Hematopoietic multipotent progenitor cell (in vitro differentiated cells): Measurements from ENCODE around the gene ABCB11. TPM values are rescaled to one million over a fixed set of nuclear protein-coding genes. Genes with fewer than 3 reads are reported as not detected.

Experiments used
- DNase-seq, 3 donors: peaks; one replicate each; pipeline ENCODE4 v3.0.0-alpha.2; 2011 to 2015; ENCODE audit warnings: low read depth in 2 of 3, low spot score in 2 of 3
- total RNA-seq: library from RNA; depleted of rRNA; stranded (reverse); fragments of >200 nt; gene quantifications from one replicate; pipeline ENCODE4 v1.2.3, GENCODE V29; 2012

Gene ABCB11
- total RNA-seq, 1 donor: 0.27 TPM

DNA sequence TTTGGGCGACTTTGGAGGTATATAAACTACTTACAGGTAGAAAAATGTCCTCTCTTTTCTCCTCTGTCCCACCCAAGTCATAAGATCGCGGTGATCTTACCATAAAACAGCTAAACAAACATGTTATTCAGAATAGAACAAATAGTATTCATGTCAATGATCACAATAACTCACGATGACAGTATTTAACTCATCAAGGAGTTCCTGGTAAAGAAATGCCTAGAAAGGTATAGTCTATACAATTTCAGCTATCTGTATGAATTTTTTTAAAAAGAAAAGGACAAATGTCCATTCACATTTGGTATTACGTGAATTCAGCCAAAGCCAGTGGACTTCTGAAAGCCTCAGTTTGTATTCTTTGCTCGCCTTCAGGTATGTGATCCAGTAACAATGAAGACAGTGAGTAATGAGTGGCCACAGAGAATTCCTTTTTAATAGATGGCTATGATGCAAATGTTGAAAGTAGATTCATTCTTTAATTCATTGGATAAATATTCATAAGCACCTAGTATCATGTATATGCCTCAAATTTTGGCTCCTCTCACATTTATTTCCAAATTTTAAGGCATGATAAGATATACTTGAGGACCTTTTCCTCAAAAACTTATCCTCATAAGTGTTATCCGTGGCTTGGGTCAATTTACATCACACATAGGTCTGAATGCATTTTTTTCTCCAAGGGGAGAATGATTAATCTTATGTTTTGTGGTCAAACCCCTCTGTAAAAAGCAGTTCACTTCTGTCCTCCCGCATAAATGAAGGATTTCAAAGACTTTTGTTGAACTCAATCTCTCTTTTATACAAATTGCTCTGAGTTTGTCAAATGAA lies 20.3 kb downstream of the ABCB11 start:
- no peak for DNase-seq

DNA sequence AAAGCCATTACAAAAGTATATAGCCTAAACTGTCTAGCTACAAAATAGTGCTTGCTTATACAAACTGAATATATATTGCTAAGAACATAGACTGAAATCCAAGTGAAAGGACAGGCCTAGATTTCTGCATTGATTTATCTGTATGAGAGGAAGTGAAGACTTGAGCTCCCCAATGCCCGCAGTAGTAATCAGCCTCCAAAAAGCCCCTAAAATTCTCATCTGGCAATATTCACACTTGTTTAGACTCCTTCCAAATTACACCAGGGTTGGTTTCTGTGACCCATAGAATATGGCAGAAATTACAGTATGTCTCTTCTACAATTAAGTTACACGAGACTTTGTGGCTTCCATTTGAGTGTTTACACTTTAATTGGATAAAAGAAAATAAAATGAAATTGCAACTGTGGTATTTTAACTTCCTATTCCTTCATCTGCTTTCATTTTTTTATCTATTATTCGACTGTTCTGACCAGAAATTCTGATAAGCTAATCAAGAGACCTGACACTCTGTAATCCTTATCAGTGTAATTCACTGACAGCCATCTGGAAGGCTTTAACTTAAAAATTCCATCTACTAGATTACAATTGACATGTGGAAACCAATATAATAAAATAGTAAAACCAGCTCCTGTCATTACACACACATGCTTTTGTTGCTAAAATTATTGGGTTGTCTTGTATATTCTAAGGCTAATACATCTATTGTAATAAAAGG lies 21.1 kb downstream of the ABCB11 start:
- no peak for DNase-seq

DNA sequence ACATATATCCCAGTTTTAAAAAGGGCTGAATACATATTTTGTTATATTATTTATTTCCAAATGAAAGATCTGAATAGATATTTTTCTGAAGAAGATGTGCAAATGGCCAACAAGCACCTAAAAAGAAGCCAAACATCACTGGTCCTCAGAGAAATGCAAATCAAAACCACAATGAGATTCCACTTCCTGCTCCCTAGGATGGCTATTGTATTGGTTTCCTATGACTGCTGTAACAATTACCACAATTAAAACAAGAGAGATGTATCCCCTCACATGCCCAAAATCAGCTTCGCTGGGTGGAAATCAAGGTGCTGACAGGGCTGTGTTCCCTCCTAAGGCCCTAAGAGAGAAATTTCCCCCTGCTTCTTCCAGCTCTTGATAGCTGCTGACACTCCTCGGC lies 23.2 kb downstream of the ABCB11 start:
- no peak for DNase-seq

- no peak for DNase-seq
These were observed 23.8 kb downstream of the ABCB11 start for GRCh38 chr2:169007356-169007755.

DNA sequence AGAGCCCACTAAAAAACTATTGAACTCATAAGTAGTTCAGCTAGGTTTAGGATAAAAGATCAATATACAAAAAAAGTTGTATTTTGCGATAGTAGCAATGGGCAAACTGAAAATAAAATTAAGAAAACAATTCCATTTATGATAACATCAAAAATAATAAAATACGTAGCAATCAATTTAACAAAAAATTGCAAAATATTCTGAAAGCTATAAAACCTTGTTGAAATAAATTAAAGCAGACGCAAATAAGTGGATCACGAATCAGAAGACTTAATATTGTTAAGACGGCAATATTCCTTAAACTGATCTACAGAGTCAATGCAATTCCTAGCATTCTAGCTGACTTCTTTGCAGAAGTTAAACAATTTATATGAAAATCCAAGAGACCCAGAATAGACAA lies 24.5 kb downstream of the ABCB11 start:
- no peak for DNase-seq

- no peak for DNase-seq
These were observed 25.1 kb downstream of the ABCB11 start for GRCh38 chr2:169005994-169006393.

GRCh38 chr2:169005080-169005598 lies 26.0 kb downstream of the ABCB11 start:
- no peak for DNase-seq

DNA sequence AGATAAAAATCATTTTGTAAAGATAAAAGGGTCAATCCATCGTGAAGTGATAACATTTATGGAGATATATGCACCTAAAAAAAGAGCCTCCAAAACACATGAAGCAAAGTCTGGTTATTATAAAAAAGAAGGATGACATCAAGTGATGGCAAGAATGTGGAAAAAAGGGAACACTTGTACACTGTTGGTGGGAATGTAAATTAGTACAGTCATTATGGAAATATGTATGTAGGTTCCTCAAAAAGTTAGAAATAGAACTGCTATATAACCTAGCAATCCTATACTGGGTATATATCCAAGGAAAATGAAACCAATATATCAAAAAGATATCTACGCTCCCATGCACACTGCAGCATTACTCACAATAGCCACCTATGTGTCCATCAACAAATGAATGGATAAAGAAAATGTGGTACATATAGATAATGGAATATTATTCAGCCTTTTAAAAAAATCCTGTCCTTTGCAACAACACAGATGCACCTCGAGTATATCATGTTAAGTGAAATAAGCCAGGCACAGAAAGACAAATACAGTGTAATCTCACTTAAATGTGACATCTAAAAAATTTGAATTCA lies 28.9 kb downstream of the ABCB11 start:
- DNase-seq: no peak

DNA sequence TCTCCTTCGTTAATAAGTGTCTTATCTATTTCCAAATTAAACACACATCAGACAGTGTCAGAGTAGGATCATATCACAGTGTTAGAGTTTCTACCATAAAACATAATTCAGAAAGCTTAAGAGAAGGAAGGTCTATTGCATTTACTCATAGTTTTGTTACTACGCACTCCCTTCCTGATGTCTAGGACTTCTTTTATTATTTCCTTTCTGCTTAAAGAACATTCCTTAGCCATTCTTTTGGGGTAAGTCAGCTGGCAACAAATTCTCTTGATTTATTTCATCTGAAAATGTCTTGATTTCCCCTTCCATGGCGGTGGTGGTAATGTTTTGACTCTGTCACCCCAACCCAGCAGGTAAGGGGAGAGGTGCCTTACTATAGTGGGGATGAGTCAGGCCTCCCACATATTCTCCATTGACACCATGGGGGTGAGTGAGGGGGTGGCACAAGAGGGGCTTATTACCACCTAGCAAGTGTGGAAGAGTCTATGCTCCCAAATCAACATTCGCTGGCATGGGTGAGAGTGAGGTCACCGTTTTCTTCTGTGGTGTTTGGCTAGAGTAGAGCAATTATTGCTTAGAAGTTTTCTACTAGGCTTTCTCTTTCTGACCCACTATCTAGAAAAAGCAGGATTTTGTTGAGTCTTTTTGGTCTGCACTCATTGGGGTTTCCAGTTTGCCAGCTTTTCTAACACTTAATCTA lies 29.9 kb downstream of the ABCB11 start:
- no peak for DNase-seq

DNA sequence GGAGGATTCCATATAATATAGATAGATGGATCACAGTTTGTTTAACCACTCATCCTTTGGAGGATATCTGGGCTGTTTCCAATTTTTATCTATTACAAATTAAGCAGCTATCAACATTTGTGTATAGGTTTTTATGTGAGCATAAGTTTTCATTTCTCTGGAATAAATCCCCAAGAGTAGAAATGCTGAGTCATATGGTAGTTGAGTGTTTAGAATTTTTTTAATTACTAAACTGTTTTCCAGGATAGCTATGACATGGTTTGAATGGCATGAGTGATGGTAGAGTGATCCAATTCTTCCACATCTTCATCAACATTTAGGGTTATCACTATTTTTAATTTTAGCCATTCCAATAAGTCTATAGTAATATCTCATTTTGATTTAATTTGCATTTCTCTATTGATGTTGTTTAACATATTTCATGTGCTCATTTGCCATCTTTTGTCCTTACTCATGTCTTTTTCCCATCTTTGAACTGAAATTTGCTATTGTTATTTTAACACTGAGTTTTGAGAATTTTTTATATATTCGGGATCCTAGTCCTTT lies 31.4 kb downstream of the ABCB11 start:
- DNase-seq: no peak

GRCh38 chr2:168998609-168999211 lies 32.4 kb downstream of the ABCB11 start:
- no peak for DNase-seq

GRCh38 chr2:168997794-168998193 lies 33.3 kb downstream of the ABCB11 start:
- DNase-seq: no peak

DNA sequence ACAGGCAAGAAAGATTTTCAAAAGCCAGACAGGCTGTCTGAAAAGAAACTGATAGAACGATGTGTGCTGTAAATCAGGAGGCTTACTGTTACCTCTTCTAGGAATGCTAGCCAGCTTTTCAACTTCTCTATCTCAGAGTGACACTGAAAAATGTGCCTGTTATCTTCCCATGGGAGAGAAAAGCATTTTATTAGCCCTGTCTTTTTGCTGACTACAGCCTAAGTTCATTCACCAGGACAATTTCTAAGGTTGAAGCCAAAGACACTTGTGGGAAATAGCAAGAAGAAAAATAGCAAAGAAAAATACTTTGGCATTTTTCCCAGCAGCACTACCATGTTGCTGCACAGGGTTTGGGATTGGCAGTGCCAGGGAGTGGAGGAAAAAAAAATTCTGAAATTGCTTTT lies 34.0 kb downstream of the ABCB11 start:
- no peak for DNase-seq

GRCh38 chr2:168995744-168996143 lies 35.4 kb downstream of the ABCB11 start:
- DNase-seq: no peak

GRCh38 chr2:168993538-168993937 lies 37.6 kb downstream of the ABCB11 start:
- DNase-seq: no peak

DNA sequence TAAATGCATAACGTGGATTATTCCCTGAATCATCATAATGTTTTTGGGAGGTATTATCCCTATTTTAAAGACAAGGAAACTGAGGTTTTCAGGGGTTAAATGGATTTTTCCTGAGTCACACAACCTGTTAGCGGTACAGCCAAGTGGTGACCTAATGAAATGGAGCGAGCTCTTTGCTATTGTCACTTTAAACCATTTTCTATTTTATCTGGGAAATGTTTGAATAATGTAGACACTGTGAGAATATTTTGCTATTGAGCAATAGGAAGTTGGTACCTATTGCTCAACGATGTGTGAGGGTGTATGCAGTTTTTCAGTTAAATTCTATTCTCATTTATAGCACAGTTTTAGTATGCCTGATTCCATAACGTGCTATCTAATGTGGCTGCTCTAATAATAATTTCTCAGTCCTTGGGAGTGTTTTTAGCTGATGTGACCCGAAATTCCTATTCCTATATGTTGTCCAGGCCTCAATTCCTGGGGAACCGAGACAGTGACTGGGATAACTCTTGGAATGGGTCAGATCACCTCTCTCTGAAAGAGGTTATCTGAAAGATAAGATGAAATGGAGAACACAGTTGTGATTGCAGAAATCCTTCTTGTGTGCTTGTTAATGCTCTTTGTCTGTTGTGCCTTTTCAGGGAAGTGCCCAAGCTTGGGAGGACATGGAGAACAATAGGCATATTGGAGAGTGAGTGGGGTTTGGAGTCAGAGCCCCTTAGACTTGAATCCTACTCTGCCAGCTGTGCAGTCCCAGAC lies 38.4 kb downstream of the ABCB11 start:
- no peak for DNase-seq

- DNase-seq: no peak
These were observed 39.1 kb downstream of the ABCB11 start for GRCh38 chr2:168992026-168992425.

DNA sequence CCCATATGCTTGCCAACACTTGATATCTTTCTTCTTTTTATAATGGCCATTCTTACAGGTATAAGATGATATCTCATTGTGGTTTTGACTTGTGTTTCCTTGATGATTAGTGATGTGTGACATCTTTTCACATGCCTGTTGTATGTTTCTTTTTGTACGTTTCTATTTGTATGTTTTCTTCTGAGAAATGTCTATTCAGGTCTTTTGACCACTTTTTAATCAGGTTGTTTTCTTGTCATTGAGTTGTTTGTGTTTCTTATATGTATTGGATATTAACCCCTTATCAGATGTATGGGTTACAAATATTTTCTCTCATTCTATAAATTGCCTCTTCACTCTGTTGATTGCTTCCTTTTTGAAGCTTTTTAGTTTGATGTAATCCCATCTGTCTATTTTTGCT lies 42.4 kb downstream of the ABCB11 start:
- DNase-seq: no peak

DNA sequence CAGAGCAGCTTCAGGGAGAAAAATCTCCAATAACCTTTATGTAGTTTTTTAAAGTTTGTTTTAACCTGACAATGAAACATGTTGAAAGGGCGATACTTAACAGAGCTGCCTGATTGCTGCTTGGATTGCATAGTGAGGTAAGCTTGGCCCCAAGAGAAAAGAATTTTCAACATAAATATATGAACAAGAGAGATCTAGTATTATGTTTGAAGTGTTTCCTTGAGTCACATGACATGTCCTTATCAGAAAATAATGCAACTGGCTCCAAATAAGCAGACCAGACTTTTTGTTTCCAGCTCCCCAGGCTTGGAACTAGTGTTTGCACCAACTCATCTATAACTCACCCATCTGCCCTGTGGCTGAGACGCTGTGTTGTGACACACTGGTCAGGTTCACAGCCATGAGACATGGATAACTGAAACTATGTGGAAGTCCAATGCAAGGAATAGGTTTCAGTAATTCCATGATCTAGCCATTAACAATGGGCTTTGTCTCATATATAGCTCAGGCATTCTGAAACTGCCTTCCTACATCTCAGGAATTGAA lies 44.7 kb downstream of the ABCB11 start:
- no peak for DNase-seq
